Stimulated activated CD8-positive, alpha-beta memory T cell treated with anti-CD3 and anti-CD28 coated beads, Interleukin-2, amount 100 ng/mL, for 48 hours (primary cell): Measurements from ENCODE around the gene EBF3.
A peak's percentile ranks its signal among the peaks of the same experiment; 100 is the strongest.

Experiments
- DNase-seq, 2 donors: peaks; one replicate each; pipeline ENCODE4 v3.0.0-alpha.2; 2020; ENCODE audit warnings: low read depth in 2 of 2

EBF3 gene

GRCh38 chr10:129971381-129972144 is 7.5 kb upstream of the EBF3 start:
- DNase-seq: peak; percentile 41 to 49

GRCh38 chr10:129970465-129971364 is 6.6 kb upstream of the EBF3 start:
- DNase-seq: no peak

GRCh38 chr10:129969911-129970464 is 5.9 kb upstream of the EBF3 start:
- no peak for DNase-seq

- DNase-seq: no peak
These were observed 5.3 kb upstream of the EBF3 start for GRCh38 chr10:129969184-129969910.

GRCh38 chr10:129968853-129969183 is 4.7 kb upstream of the EBF3 start:
- DNase-seq: peak in 1 of 2 donors; percentile 51

- no peak for DNase-seq
These were observed 4.2 kb upstream of the EBF3 start for GRCh38 chr10:129968020-129968852.

GRCh38 chr10:129967579-129968019 is 3.5 kb upstream of the EBF3 start:
- DNase-seq: no peak

- no peak for DNase-seq
These were observed 3.0 kb upstream of the EBF3 start for GRCh38 chr10:129966889-129967578.

- no peak for DNase-seq
These were observed 2.4 kb upstream of the EBF3 start for GRCh38 chr10:129966370-129966888.

GRCh38 chr10:129965959-129966358 is 1.9 kb upstream of the EBF3 start:
- no peak for DNase-seq

GRCh38 chr10:129965425-129965808 is 1.3 kb upstream of the EBF3 start:
- no peak for DNase-seq

- DNase-seq: no peak
These were observed 744 bp upstream of the EBF3 start for GRCh38 chr10:129964611-129965424.

GRCh38 chr10:129962872-129963640 is 1.0 kb downstream of the EBF3 start:
- no peak for DNase-seq

- DNase-seq: no peak
These were observed 1.8 kb downstream of the EBF3 start for GRCh38 chr10:129962031-129962871.

GRCh38 chr10:129961157-129961701 is 2.8 kb downstream of the EBF3 start:
- no peak for DNase-seq

GRCh38 chr10:129960481-129961156 is 3.5 kb downstream of the EBF3 start:
- no peak for DNase-seq
